Testis (tissue), 2 donors: ENCODE results near the gene FBXL7.

Source experiments
- POLR2A ChIP-seq: fragments of 450-650 bp; IDR thresholded peaks from one replicate; pipeline ENCODE4 v1.6.1; 2017; ENCODE audit warnings: antibody characterized with exemption, mild to moderate bottlenecking, moderate library complexity
- TF ChIP-seq, protein P1 (sequence below), 3 experiments: fragments of 450-650 bp in 2 of 3; fragments of 200-600 bp in 1 of 3; sonication (generic) in 1 of 3; IDR thresholded peaks; one replicate each; pipeline ENCODE4 v1.5.1; 2016 to 2019; ENCODE audit warnings: antibody characterized with exemption in 3 of 3, mild to moderate bottlenecking in 2 of 3, moderate library complexity in 1 of 3

DNA sequence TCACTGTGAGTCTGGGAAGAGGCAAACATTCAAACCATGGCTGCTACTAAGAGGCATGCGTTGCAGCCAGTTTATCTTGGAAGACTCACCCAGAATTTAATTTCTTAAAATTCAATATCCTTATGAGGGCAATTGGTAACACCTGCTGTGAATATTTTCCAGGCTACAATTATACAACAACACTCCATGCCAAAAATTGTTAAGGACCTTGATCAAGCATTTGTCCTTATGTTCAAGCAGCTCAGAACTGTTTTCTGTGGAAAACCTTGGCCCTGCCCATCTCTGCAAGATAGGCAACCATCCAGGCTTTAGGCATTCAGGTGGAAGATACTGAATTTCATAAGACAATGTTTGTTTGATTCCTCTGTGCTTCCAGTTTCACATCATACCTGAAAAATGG, 327.8 kb downstream of the FBXL7 start:
- no peak for TF ChIP-seq POLR2A
- TF ChIP-seq, protein P1, sequence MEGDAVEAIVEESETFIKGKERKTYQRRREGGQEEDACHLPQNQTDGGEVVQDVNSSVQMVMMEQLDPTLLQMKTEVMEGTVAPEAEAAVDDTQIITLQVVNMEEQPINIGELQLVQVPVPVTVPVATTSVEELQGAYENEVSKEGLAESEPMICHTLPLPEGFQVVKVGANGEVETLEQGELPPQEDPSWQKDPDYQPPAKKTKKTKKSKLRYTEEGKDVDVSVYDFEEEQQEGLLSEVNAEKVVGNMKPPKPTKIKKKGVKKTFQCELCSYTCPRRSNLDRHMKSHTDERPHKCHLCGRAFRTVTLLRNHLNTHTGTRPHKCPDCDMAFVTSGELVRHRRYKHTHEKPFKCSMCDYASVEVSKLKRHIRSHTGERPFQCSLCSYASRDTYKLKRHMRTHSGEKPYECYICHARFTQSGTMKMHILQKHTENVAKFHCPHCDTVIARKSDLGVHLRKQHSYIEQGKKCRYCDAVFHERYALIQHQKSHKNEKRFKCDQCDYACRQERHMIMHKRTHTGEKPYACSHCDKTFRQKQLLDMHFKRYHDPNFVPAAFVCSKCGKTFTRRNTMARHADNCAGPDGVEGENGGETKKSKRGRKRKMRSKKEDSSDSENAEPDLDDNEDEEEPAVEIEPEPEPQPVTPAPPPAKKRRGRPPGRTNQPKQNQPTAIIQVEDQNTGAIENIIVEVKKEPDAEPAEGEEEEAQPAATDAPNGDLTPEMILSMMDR (IDR thresholded peaks at IDR 0.05): no peak
